HepG2 (cell line): ENCODE measurements around the gene GRK6. TPM values are rescaled to one million over a fixed set of nuclear protein-coding genes. Genes with fewer than 3 reads are reported as not detected.

Source experiments
- ERF ChIP-seq: IDR thresholded peaks from 2 replicates; pipeline ENCODE4 v1.6.1; 2018; ENCODE audit warnings: missing biosample characterization, missing genetic modification reagents
- FOSL1 ChIP-seq: sonication (generic); formaldehyde crosslinking; IDR thresholded peaks from 2 replicates; pipeline ENCODE4 v1.9.0; 2021; ENCODE audit warnings: missing genetic modification reagents, borderline replicate concordance
- GTF2F1 ChIP-seq: fragments of 150-350 bp; IDR thresholded peaks from 2 replicates; pipeline ENCODE4 v1.6.1; 2014; ENCODE audit warnings: low read length
- HDAC1 ChIP-seq: sonication (generic); formaldehyde crosslinking; IDR thresholded peaks from 2 replicates; pipeline ENCODE4 v1.5.1; 2020; ENCODE audit warnings: mild to moderate bottlenecking, missing genetic modification reagents
- IKZF5 ChIP-seq: IDR thresholded peaks from 2 replicates; pipeline ENCODE4 v1.6.1; 2018; ENCODE audit warnings: missing genetic modification reagents, mild to moderate bottlenecking, missing compliant biosample characterization
- KLF12 ChIP-seq: sonication (generic); formaldehyde crosslinking; IDR thresholded peaks from 2 replicates; pipeline ENCODE4 v1.4.0; 2020; ENCODE audit warnings: missing genetic modification reagents, borderline replicate concordance
- MAFG ChIP-seq: sonication (generic); formaldehyde crosslinking; IDR thresholded peaks from 2 replicates; pipeline ENCODE4 v1.5.1; 2020; ENCODE audit warnings: mild to moderate bottlenecking, missing genetic modification reagents
- NFATC3 ChIP-seq: sonication (generic); formaldehyde crosslinking; IDR thresholded peaks from 2 replicates; pipeline ENCODE4 v1.5.1; 2020; ENCODE audit warnings: mild to moderate bottlenecking, missing genetic modification reagents
- NFIC ChIP-seq: IDR thresholded peaks from 2 replicates; pipeline ENCODE4 v1.6.1; 2012; ENCODE audit warnings: mild to moderate bottlenecking, low read length, inconsistent platforms
- PBX2 ChIP-seq: IDR thresholded peaks from 2 replicates; pipeline ENCODE4 v1.6.1; 2016; ENCODE audit warnings: control low read depth
- PHF5A ChIP-seq: IDR thresholded peaks from one replicate; pipeline ENCODE4 v1.6.1; 2018; ENCODE audit warnings: low read depth, missing genetic modification reagents; ENCODE audit not compliant: unreplicated experiment
- SNAPC5 ChIP-seq: sonication (generic); formaldehyde crosslinking; IDR thresholded peaks from 2 replicates; pipeline ENCODE4 v1.8.1; 2023; ENCODE audit warnings: mild to moderate bottlenecking, missing genetic modification reagents, borderline replicate concordance
- STAT6 ChIP-seq: sonication (generic); formaldehyde crosslinking; IDR thresholded peaks from 2 replicates; pipeline ENCODE4 v1.4.0; 2020; ENCODE audit warnings: missing genetic modification reagents, mild to moderate bottlenecking, borderline replicate concordance
- THYN1 ChIP-seq: sonication (generic); formaldehyde crosslinking; IDR thresholded peaks from 2 replicates; pipeline ENCODE4 v1.8.1; 2023; ENCODE audit warnings: low read depth, mild to moderate bottlenecking, moderate library complexity, missing genetic modification reagents, borderline replicate concordance
- YY1 ChIP-seq: IDR thresholded peaks from 2 replicates; pipeline ENCODE4 v1.6.1; 2011; ENCODE audit warnings: low read length, low read depth, moderate library complexity, mild to moderate bottlenecking; ENCODE audit not compliant: insufficient read depth, insufficient replicate concordance
- ZFAT ChIP-seq: sonication (generic); formaldehyde crosslinking; conservative IDR thresholded peaks from 2 replicates; pipeline ENCODE4 v1.8.1; 2023; ENCODE audit warnings: missing genetic modification reagents, inconsistent platforms
- ZMYM4 ChIP-seq: sonication (generic); formaldehyde crosslinking; IDR thresholded peaks from 2 replicates; pipeline ENCODE4 v1.8.1; 2023; ENCODE audit warnings: mild to moderate bottlenecking, missing genetic modification reagents
- ZNF20 ChIP-seq: sonication (generic); formaldehyde crosslinking; IDR thresholded peaks from 2 replicates; pipeline ENCODE4 v1.4.0; 2020; ENCODE audit warnings: mild to moderate bottlenecking, moderate library complexity, missing genetic modification reagents
- ZNF260 ChIP-seq: sonication (generic); formaldehyde crosslinking; IDR thresholded peaks from 2 replicates; pipeline ENCODE4 v1.4.0; 2020; ENCODE audit warnings: missing genetic modification reagents, low read depth, mild to moderate bottlenecking, borderline replicate concordance
- ZNF431 ChIP-seq: sonication (generic); formaldehyde crosslinking; IDR thresholded peaks from 2 replicates; pipeline ENCODE4 v1.9.0; 2022; ENCODE audit warnings: missing genetic modification reagents, low read depth, mild to moderate bottlenecking, borderline replicate concordance
- ZNF550 ChIP-seq: sonication (generic); formaldehyde crosslinking; IDR thresholded peaks from 2 replicates; pipeline ENCODE4 v1.4.0; 2020; ENCODE audit warnings: mild to moderate bottlenecking, missing genetic modification reagents, borderline replicate concordance
- ZNF570 ChIP-seq: sonication (generic); formaldehyde crosslinking; IDR thresholded peaks from 2 replicates; pipeline ENCODE4 v1.4.0; 2020; ENCODE audit warnings: mild to moderate bottlenecking, missing genetic modification reagents, borderline replicate concordance
- ZNF800 ChIP-seq: sonication (generic); formaldehyde crosslinking; IDR thresholded peaks from 2 replicates; pipeline ENCODE4 v1.4.0; 2020; ENCODE audit warnings: missing genetic modification reagents
- polyA plus RNA-seq, 8 experiments: library from polyadenylated mRNA; depleted of rRNA in 3 of 8; stranded (reverse) in 7 of 8; unstranded in 1 of 8; fragments of >200 nt; fragmentation: Illumina TruSeq in 4 of 8; extraction: Trizol in 4 of 8; gene quantifications; 2 replicates each; pipeline versions ENCODE4 v1.2.1 to v1.2.3, GENCODE V29; 2011 to 2016; ENCODE audit warnings: low read depth in 4 of 8, missing spikeins in 1 of 8, mixed read lengths in 1 of 8; ENCODE audit not compliant: insufficient read depth in 1 of 8
- total RNA-seq, 5 experiments: library from RNA; depleted of rRNA; stranded (reverse); fragments of >200 nt; fragmentation: Illumina TruSeq; extraction: Trizol; gene quantifications; 2 replicates each; pipeline ENCODE4 v1.2.3, GENCODE V29; 2016; ENCODE audit warnings: low read depth in 1 of 5

The GRK6 gene
- total and polyA plus RNA-seq, 2 of the 13 experiments (the other 11 are each of a cell fraction or from before 2014, with no cell fraction given): 13.2 to 19.9 TPM

GRCh38 chr5:177455661-177456590 is 29.4 kb downstream of the GRK6 start (continued):
- TF ChIP-seq GTF2F1: no peak
- no peak for TF ChIP-seq KLF12
- TF ChIP-seq YY1: peak; percentile 15
- no peak for TF ChIP-seq HDAC1 (CRISPR knock-in tag)
- no peak for TF ChIP-seq ZNF570 (CRISPR knock-in tag)
- TF ChIP-seq SNAPC5 (CRISPR knock-in tag): no peak
- TF ChIP-seq ZNF550: no peak
- peak; percentile 38; the same call in 1 of the 2 replicates for TF ChIP-seq ERF (CRISPR knock-in tag)
- peak; percentile 37; the same call in 1 of the 2 replicates for TF ChIP-seq IKZF5 (CRISPR knock-in tag)
- no peak for TF ChIP-seq ZNF800 (CRISPR knock-in tag)
- TF ChIP-seq NFATC3 (CRISPR knock-in tag): no peak
- no peak for TF ChIP-seq FOSL1
- no peak for TF ChIP-seq NFIC
- TF ChIP-seq ZNF20 (CRISPR knock-in tag): no peak
- TF ChIP-seq ZFAT: no peak
- TF ChIP-seq THYN1: no peak
- TF ChIP-seq PHF5A (CRISPR knock-in tag): no peak
- no peak for TF ChIP-seq ZNF431 (CRISPR knock-in tag)
- TF ChIP-seq ZMYM4: no peak
- TF ChIP-seq ZNF260: no peak
- TF ChIP-seq PBX2 (CRISPR knock-in tag): no peak
- no peak for TF ChIP-seq MAFG
- TF ChIP-seq STAT6 (CRISPR knock-in tag): no peak
